ENCODE results near the gene TK1. TPM values are rescaled to one million over a fixed set of nuclear protein-coding genes. Genes with fewer than 3 reads are reported as not detected.

TK1 gene
- total and polyA plus RNA-seq, 7 donors = 0.83 to 74.6 (median 6.9) TPM

- no peak for TF ChIP-seq POLR2AphosphoS5 (IDR thresholded peaks at IDR 0.05)
- no peak for TF ChIP-seq CTCF (IDR thresholded peaks at IDR 0.05)
- TF ChIP-seq EP300 (IDR thresholded peaks at IDR 0.05) = no peak
- no peak for TF ChIP-seq POLR2A (IDR thresholded peaks at IDR 0.05)
- Histone ChIP-seq H3K27me3 (no peaks in the 10 kb centered on the region), H3K4me3 (peak overlapping the region; percentile 52 to 89 (median 70)), H3K27ac (peak overlapping the region; percentile 75 to 92 (median 76)), H3K36me3 (no peaks in the 10 kb centered on the region), H3K9me3 (no peaks in the 10 kb centered on the region), H3K4me1 (peaks cover 0 to 44% (median 39%) of the 10 kb centered on the region in 4 donors)
- WGBS, 2 donors = 2 to 9% methylated on average over 38 of the region's 38 CpGs
- no peak for DNase-seq
- intact Hi-C loops (cut with DNase I) = no loop called here
These were observed 17.7 kb downstream of the TK1 start for GRCh38 chr17:78168903-78169793.

- H3K4me1 ChIP-seq = peaks cover 0 to 37% (median 35%) of the 10 kb centered on the region in 4 donors
- intact Hi-C loops (cut with DNase I) = no loop called here
- TF ChIP-seq POLR2AphosphoS5 (IDR thresholded peaks at IDR 0.05) (peak in 3 of 4 donors; percentile 24 to 76 (median 72)), EP300 (IDR thresholded peaks at IDR 0.05) (no peak), CTCF (IDR thresholded peaks at IDR 0.05) (no peak)
- peak; percentile 88 for DNase-seq
- no peaks in the 10 kb centered on the region for H3K9me3 ChIP-seq
- peak within 1 kb of the TSS; percentile 75 to 92 (median 76) for H3K27ac ChIP-seq
- peak within 1 kb of the TSS; percentile 52 to 89 (median 70) for H3K4me3 ChIP-seq
- H3K27me3 ChIP-seq = no peaks in the 10 kb centered on the region
- H3K36me3 ChIP-seq = no peaks in the 10 kb centered on the region
- WGBS, 2 donors = 0 to 1% methylated on average over 84 of the region's 84 CpGs
These were observed 18.5 kb downstream of the TK1 start, which contains the start of gene SYNGR2 for GRCh38 chr17:78168242-78168902. TSS of gene SYNGR2 (plus strand) at chr17:78168581. CDS start at chr17:78168617, 36 bp downstream.

GRCh38 chr17:78166416-78166815, 20.4 kb downstream of the TK1 start:
- TF ChIP-seq POLR2AphosphoS5 (IDR thresholded peaks at IDR 0.05) (no peak), POLR2A (IDR thresholded peaks at IDR 0.05) (no peak), CTCF (IDR thresholded peaks at IDR 0.05) (no peak)
- DNase-seq = no peak
- no peak overlapping the region for H3K27ac ChIP-seq
- WGBS, 2 donors = 21 to 53% methylated on average over 6 of the region's 6 CpGs
- intact Hi-C loops (cut with DNase I) = no loop called here
- H3K4me1 ChIP-seq = peaks cover 0 to 21% (median 17%) of the 10 kb centered on the region in 4 donors
- H3K36me3 ChIP-seq = no peaks in the 10 kb centered on the region
- no peak overlapping the region for H3K4me3 ChIP-seq
- H3K27me3 ChIP-seq = no peaks in the 10 kb centered on the region
- H3K9me3 ChIP-seq = no peaks in the 10 kb centered on the region

- Histone ChIP-seq H3K4me3 (no peak overlapping the region), H3K36me3 (no peaks in the 10 kb centered on the region), H3K27me3 (no peaks in the 10 kb centered on the region), H3K27ac (no peak overlapping the region), H3K9me3 (no peaks in the 10 kb centered on the region), H3K4me1 (peaks cover 0 to 20% (median 17%) of the 10 kb centered on the region in 4 donors)
- no peak for DNase-seq
- intact Hi-C loops (cut with DNase I) = no loop called here
- TF ChIP-seq EP300 (IDR thresholded peaks at IDR 0.05) (no peak), CTCF (IDR thresholded peaks at IDR 0.05) (no peak), POLR2A (IDR thresholded peaks at IDR 0.05) (no peak), POLR2AphosphoS5 (IDR thresholded peaks at IDR 0.05) (no peak)
- 92 to 94% methylated on average over 16 of the region's 16 CpGs for WGBS, 2 donors
These were observed 21.9 kb downstream of the TK1 start for GRCh38 chr17:78164748-78165607.
